K562 (cell line): ENCODE measurements around the gene CNTN4.

Experiments
- BACH1 ChIP-seq: fragments of 200-800 bp; sonication (Bioruptor generic); IDR thresholded peaks from 2 replicates; pipeline ENCODE4 v1.6.1; 2016; ENCODE audit warnings: missing genetic modification characterization, missing compliant biosample characterization
- CTCF ChIP-seq, 3 experiments: IDR thresholded peaks in 2 of 3; conservative IDR thresholded peaks in 1 of 3; 2 replicates each; pipeline ENCODE4 v1.5.1; 2011 to 2012; ENCODE audit warnings: low read length in 3 of 3, mild to moderate bottlenecking in 3 of 3, control low read depth in 2 of 3, improper control_type of control experiment in 1 of 3, inconsistent platforms in 1 of 3, low read depth in 1 of 3, mixed read lengths in 1 of 3, moderate library complexity in 1 of 3; ENCODE audit not compliant: insufficient read depth in 2 of 3
- ELF4 ChIP-seq: fragments of 450-650 bp; formaldehyde crosslinking; IDR thresholded peaks from 2 replicates; pipeline ENCODE4 v1.4.0; 2022; ENCODE audit warnings: missing genetic modification characterization
- EZH2 ChIP-seq: IDR thresholded peaks from 2 replicates; pipeline ENCODE4 v1.6.1; 2012; ENCODE audit warnings: low read depth, mild to moderate bottlenecking, inconsistent platforms, low read length, borderline replicate concordance
- FOXP1 ChIP-seq: sonication (generic); formaldehyde crosslinking; IDR thresholded peaks from 2 replicates; pipeline ENCODE4 v1.8.0; 2022; ENCODE audit warnings: mild to moderate bottlenecking, missing genetic modification reagents
- U2AF2 ChIP-seq: fragments of 200-400 bp; formaldehyde crosslinking; optimal IDR thresholded peaks from 2 replicates; pipeline ENCODE3; 2017; ENCODE audit warnings: low read depth, mild to moderate bottlenecking, low read length

DNA sequence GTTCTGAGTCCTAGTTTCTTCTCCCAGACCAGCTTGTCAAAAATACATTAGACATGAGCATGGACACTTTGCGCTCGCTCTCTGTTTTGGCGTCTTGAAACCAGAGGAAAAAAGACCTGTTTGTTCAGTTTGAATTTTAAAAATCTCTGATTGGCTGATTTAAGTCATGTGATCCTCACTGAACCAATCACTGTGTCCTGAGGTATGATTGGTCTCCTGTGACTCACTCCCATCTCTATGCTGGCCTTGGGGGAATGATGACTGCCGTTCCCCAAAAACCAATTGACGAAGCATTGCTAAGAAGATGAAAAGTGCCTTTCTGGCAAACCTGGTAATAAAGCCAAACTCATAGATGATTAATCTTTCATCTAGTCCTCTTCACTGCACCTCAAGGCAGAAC, 755.0 kb downstream of the CNTN4 start:
- no peak for TF ChIP-seq EZH2
- no peak for TF ChIP-seq BACH1 (tag)
- TF ChIP-seq ELF4 (CRISPR knock-in tag) = no peak
- TF ChIP-seq FOXP1 = no peak
- no peak for TF ChIP-seq U2AF2
- TF ChIP-seq CTCF (IDR thresholded peaks at IDR 0.05 in 2 of 3, conservative IDR thresholded peaks at IDR 0.05 in 1 of 3; ENCODE audit: insufficient read depth in 2 of 3, low read depth in 1 of 3, low read length in 3 of 3) = no peak
